Measurements from ENCODE around the gene LINGO3.

GRCh38 chr19:2327773-2328400 is 19.9 kb upstream of the LINGO3 start:
- TF ChIP-seq POLR2A (IDR thresholded peaks at IDR 0.05) (no peak), CTCF (IDR thresholded peaks at IDR 0.05) (no peak)

All from testis (tissue), 2 donors.